Measurements from ENCODE around the gene SDK1. TPM values are rescaled to one million over a fixed set of nuclear protein-coding genes. Genes with fewer than 3 reads are reported as not detected.

Gene SDK1, protein sequence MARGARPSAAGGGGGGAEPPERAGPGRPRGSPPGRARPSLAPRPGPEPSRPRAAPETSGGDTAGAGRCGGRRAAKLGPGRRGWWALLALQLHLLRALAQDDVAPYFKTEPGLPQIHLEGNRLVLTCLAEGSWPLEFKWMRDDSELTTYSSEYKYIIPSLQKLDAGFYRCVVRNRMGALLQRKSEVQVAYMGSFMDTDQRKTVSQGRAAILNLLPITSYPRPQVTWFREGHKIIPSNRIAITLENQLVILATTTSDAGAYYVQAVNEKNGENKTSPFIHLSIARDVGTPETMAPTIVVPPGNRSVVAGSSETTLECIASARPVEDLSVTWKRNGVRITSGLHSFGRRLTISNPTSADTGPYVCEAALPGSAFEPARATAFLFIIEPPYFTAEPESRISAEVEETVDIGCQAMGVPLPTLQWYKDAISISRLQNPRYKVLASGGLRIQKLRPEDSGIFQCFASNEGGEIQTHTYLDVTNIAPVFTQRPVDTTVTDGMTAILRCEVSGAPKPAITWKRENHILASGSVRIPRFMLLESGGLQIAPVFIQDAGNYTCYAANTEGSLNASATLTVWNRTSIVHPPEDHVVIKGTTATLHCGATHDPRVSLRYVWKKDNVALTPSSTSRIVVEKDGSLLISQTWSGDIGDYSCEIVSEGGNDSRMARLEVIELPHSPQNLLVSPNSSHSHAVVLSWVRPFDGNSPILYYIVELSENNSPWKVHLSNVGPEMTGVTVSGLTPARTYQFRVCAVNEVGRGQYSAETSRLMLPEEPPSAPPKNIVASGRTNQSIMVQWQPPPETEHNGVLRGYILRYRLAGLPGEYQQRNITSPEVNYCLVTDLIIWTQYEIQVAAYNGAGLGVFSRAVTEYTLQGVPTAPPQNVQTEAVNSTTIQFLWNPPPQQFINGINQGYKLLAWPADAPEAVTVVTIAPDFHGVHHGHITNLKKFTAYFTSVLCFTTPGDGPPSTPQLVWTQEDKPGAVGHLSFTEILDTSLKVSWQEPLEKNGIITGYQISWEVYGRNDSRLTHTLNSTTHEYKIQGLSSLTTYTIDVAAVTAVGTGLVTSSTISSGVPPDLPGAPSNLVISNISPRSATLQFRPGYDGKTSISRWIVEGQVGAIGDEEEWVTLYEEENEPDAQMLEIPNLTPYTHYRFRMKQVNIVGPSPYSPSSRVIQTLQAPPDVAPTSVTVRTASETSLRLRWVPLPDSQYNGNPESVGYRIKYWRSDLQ (N-terminal part only)
- 0.89 and 2.0 TPM in 2 replicates for total RNA-seq

GRCh38 chr7:3300651-3301448 lies at the start of gene SDK1:
TSS of gene SDK1 (plus strand) at chr7:3301252. CDS start at chr7:3301587, 335 bp downstream.

All from myometrial cell (primary cell).